Stimulated activated naive CD8-positive, alpha-beta T cell treated with anti-CD3 and anti-CD28 coated beads, Interleukin-15, Interleukin-2, amounts not matched to agents 100 ng/mL and 50 ng/mL, for 24 hours (primary cell): ENCODE measurements around the gene ZNF586.
"Not testable (repeated sequence)": the region's sequence is repeated elsewhere in the genome, so short reads cannot be mapped to it uniquely, and the experiment has no call there.

Experiments
- H3K27ac Mint-ChIP-seq: one replicate; pipeline ENCODE4 v1.8.0; 2021; ENCODE audit warnings: mild to moderate bottlenecking, mixed read lengths
- H3K27me3 Mint-ChIP-seq: one replicate; pipeline ENCODE4 v1.8.0; 2021; ENCODE audit warnings: mixed read lengths
- H3K36me3 Mint-ChIP-seq: one replicate; pipeline ENCODE4 v1.8.0; 2021; ENCODE audit warnings: low read depth, mixed read lengths
- H3K4me1 Mint-ChIP-seq: one replicate; pipeline ENCODE4 v1.8.0; 2021; ENCODE audit warnings: low read depth, mixed read lengths
- H3K4me3 Mint-ChIP-seq: one replicate; pipeline ENCODE4 v1.8.0; 2021; ENCODE audit warnings: mild to moderate bottlenecking, mixed read lengths
- H3K9me3 Mint-ChIP-seq: one replicate; pipeline ENCODE4 v1.8.0; 2021; ENCODE audit warnings: mixed read lengths

Gene ZNF586

GRCh38 chr19:57812226-57812625 lies 42.8 kb downstream of the ZNF586 start:
- peaks cover 45% of the 10 kb centered on the region for H3K4me1 Mint-ChIP-seq
- H3K27ac Mint-ChIP-seq: peak overlapping the region; percentile 22
- H3K9me3 Mint-ChIP-seq: no peaks in the 10 kb centered on the region
- H3K27me3 Mint-ChIP-seq: no peaks in the 10 kb centered on the region
- H3K36me3 Mint-ChIP-seq: peaks cover 44% of the 10 kb centered on the region
- H3K4me3 Mint-ChIP-seq: peak overlapping the region; percentile 61

- peak overlapping the region; percentile 73 for H3K4me3 Mint-ChIP-seq
- peaks cover 37% of the 10 kb centered on the region for H3K36me3 Mint-ChIP-seq
- H3K27me3 Mint-ChIP-seq, H3K9me3 Mint-ChIP-seq: not testable (repeated sequence)
- peak overlapping the region; percentile 66 for H3K27ac Mint-ChIP-seq
- H3K4me1 Mint-ChIP-seq: peaks cover 45% of the 10 kb centered on the region
Measured at GRCh38 chr19:57812975-57813820, 43.7 kb downstream of the ZNF586 start.

DNA sequence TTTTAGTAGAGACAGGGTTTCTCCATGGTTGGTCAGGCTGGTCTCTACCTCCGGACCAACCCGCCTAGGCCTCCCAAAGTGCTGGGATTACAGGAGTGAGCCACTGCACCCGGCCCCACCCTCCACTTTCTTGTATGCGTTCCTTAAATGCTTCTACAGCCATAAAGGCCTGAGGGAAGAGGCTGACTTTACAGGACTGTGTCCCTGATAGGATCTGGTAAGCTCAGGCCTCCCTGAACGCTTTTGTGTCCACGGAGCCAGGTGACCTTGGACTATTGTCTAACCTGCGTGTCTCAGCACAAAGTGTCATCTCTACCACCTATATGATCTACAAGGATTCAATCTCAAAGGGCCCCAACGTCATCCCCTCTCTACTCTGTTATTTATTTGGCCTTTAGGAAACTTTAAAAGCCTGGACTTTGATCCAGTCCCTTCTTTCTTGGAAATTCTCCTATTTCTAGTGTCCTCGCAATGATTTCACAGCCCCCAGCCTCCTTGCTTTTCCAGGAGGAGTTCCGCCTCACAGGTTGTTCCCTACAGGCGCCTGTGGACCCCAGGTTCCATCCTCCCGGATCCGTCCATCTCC lies 44.5 kb downstream of the ZNF586 start:
- Mint-ChIP-seq H3K36me3 (peaks cover 34% of the 10 kb centered on the region), H3K9me3 (no peaks in the 10 kb centered on the region), H3K27ac (peak overlapping the region; percentile 87), H3K27me3 (no peaks in the 10 kb centered on the region), H3K4me1 (peaks cover 52% of the 10 kb centered on the region), H3K4me3 (peak overlapping the region; percentile 92)

DNA sequence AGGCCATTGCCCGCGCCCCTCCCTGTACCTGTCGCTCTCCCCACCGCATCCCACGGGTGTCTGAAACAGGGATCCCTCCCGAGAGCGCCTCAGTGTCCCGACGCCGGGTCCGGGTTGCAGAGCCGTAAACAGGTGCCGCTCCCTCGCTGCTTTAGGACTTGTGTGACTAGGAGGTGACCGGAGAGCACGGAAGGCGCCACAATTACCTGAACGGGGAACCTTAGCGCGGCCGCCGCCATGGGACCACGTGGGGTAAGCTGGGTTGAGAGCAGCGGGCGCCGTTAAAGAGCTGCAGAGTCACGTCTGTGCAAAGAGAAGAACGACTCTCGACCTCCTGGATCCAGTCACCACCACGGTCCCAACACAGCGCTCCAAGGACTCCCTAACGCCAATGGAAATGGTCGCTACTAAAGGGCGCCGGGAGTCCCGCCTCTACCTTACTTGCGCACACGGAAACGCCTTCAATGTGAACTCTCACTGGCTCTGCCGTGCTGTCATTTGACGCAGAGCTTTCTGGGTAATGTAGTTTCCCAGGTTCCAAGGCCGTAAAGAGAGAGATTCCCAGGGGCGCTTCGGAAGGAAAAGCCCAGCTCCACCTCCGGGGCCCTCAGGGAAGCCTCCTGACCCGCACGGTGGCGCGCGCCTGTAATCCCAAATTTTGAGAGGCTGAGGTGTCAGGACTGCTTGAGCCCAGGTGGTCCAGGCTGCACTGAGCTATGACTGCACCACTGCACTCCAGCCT lies 45.2 kb downstream of the ZNF586 start, which contains the start of gene ZNF552:
TSS of gene ZNF552 (minus strand) at position 409 of the 742 bp plus-strand sequence. CDS start at position 239, 170 bp downstream.
- Mint-ChIP-seq H3K27me3 (no peaks in the 10 kb centered on the region), H3K27ac (peak within 1 kb of the TSS; percentile 87), H3K36me3 (peaks cover 30% of the 10 kb centered on the region), H3K4me1 (peaks cover 58% of the 10 kb centered on the region), H3K9me3 (no peaks in the 10 kb centered on the region), H3K4me3 (peak within 1 kb of the TSS; percentile 92)

- Mint-ChIP-seq H3K4me1 (peaks cover 60% of the 10 kb centered on the region), H3K27ac (peak overlapping the region; percentile 87), H3K36me3 (peaks cover 30% of the 10 kb centered on the region), H3K27me3 (no peaks in the 10 kb centered on the region), H3K4me3 (peak overlapping the region; percentile 92), H3K9me3 (no peaks in the 10 kb centered on the region)
Measured at GRCh38 chr19:57815247-57816075, 46.0 kb downstream of the ZNF586 start.

DNA sequence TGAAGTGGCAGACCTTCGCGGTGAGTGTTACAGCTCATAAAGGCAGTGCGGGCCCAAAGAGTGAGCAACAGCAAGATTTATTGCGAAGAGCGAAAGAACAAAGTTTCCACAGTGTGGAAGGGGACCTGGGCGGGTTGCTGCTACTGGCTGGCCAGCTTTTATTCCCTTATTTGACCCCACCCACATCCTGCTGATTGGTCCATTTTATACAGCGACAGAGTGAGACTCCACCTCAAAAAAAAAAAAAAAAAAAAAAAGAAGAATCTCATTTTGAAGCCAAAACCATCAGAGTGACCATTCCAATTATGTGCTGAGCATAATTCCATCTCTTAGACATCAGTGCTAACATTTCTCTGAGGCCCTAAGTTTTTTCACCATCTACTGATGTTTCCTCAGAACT lies 47.2 kb downstream of the ZNF586 start:
- Mint-ChIP-seq H3K9me3 (no peaks in the 10 kb centered on the region), H3K27ac (no peak overlapping the region), H3K36me3 (peaks cover 29% of the 10 kb centered on the region), H3K4me1 (peaks cover 67% of the 10 kb centered on the region), H3K27me3 (no peaks in the 10 kb centered on the region), H3K4me3 (no peak overlapping the region)

GRCh38 chr19:57817976-57818375 lies 48.5 kb downstream of the ZNF586 start:
- no peak overlapping the region for H3K27ac Mint-ChIP-seq
- peak overlapping the region; percentile 99 for H3K4me3 Mint-ChIP-seq
- H3K36me3 Mint-ChIP-seq: peaks cover 31% of the 10 kb centered on the region
- H3K4me1 Mint-ChIP-seq: peaks cover 68% of the 10 kb centered on the region
- no peaks in the 10 kb centered on the region for H3K9me3 Mint-ChIP-seq
- H3K27me3 Mint-ChIP-seq: no peaks in the 10 kb centered on the region

- peak overlapping the region; percentile 70 for H3K27ac Mint-ChIP-seq
- H3K36me3 Mint-ChIP-seq: peaks cover 31% of the 10 kb centered on the region
- H3K27me3 Mint-ChIP-seq: no peaks in the 10 kb centered on the region
- no peaks in the 10 kb centered on the region for H3K9me3 Mint-ChIP-seq
- peak overlapping the region; percentile 99 for H3K4me3 Mint-ChIP-seq
- peaks cover 68% of the 10 kb centered on the region for H3K4me1 Mint-ChIP-seq
Measured at GRCh38 chr19:57818378-57818777, 48.9 kb downstream of the ZNF586 start.

- Mint-ChIP-seq H3K9me3 (no peaks in the 10 kb centered on the region), H3K27ac (peak overlapping the region; percentile 98), H3K4me1 (peaks cover 68% of the 10 kb centered on the region), H3K4me3 (peak overlapping the region; percentile 99), H3K27me3 (no peaks in the 10 kb centered on the region), H3K36me3 (peaks cover 34% of the 10 kb centered on the region)
Measured at GRCh38 chr19:57819475-57820148, 50.1 kb downstream of the ZNF586 start.

DNA sequence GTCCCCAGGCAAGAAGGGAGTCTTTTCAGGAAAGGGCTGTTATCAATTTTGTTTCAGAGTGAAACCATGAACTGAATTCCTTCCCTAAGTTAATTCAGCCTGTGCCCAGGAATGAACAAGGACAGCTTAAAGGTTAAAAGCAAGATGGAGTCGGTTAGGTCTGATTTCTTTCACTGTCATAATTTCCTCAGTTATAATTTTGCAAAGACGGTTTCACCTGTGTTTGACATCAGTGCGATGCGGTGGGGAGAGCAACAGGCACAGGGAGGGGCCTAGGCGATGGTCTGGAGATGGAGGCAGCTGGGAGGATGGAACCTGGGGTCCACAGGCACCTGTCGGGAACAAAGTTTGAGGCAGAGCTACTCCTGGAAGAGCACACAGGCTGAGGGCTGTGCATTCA lies 51.1 kb downstream of the ZNF586 start:
- H3K4me3 Mint-ChIP-seq: peak overlapping the region; percentile 99
- H3K27me3 Mint-ChIP-seq: no peaks in the 10 kb centered on the region
- H3K4me1 Mint-ChIP-seq: peaks cover 62% of the 10 kb centered on the region
- no peaks in the 10 kb centered on the region for H3K9me3 Mint-ChIP-seq
- H3K36me3 Mint-ChIP-seq: peaks cover 40% of the 10 kb centered on the region
- peak overlapping the region; percentile 98 for H3K27ac Mint-ChIP-seq

GRCh38 chr19:57821095-57821494 lies 51.6 kb downstream of the ZNF586 start:
- Mint-ChIP-seq H3K36me3 (peaks cover 45% of the 10 kb centered on the region), H3K4me3 (peak overlapping the region; percentile 99), H3K4me1 (peaks cover 58% of the 10 kb centered on the region), H3K27ac (peak overlapping the region; percentile 98)
- not testable (repeated sequence) for H3K9me3 Mint-ChIP-seq, H3K27me3 Mint-ChIP-seq

DNA sequence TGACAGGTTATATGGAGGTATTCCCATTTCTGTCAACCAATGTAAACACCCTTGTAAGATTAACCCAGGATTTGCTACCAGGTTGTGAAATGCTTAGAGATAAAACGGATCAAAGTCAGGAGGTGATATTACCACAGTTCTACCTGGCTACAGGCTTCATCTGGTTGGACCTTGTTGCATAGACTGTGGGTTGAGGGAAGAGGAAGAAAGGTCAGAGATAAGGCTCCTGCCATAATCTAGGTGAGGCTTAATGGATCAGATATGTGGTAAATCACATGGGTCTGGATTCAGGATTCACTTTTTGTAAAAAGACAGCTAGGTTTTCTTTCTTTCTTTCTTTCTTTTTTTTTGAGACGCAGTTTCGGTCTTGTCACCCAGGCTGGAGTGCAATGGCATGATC lies 52.0 kb downstream of the ZNF586 start:
- peaks cover 58% of the 10 kb centered on the region for H3K4me1 Mint-ChIP-seq
- H3K36me3 Mint-ChIP-seq: peaks cover 48% of the 10 kb centered on the region
- peak overlapping the region; percentile 23 for H3K4me3 Mint-ChIP-seq
- not testable (repeated sequence) for H3K9me3 Mint-ChIP-seq, H3K27me3 Mint-ChIP-seq, H3K27ac Mint-ChIP-seq

- not testable (repeated sequence) for H3K27me3 Mint-ChIP-seq, H3K9me3 Mint-ChIP-seq
- peaks cover 58% of the 10 kb centered on the region for H3K4me1 Mint-ChIP-seq
- peak overlapping the region; percentile 37 for H3K27ac Mint-ChIP-seq
- H3K4me3 Mint-ChIP-seq: peak overlapping the region; percentile 45
- peaks cover 58% of the 10 kb centered on the region for H3K36me3 Mint-ChIP-seq
Measured at GRCh38 chr19:57823155-57823554, 53.7 kb downstream of the ZNF586 start.

DNA sequence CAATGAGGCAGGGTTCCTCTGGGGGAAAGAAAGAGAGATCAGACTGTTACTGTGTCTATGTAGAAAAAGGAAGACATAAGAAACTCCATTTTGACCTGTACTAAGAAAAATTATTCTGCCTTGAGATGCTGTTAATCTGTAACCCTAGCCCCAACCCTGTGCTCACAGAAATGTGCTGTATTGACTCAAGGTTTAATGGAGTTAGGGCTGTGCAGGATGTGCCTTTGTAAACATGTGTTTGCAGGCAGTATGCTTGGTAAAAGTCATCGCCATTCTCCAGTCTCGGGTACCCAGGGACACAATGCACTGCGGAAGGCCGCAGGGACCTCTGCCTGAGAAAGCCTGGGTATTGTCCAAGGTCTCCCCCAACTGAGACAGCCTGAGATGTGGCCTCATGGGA lies 54.1 kb downstream of the ZNF586 start:
- Mint-ChIP-seq H3K4me1 (peaks cover 54% of the 10 kb centered on the region), H3K36me3 (peaks cover 58% of the 10 kb centered on the region)
- not testable (repeated sequence) for H3K27me3 Mint-ChIP-seq, H3K27ac Mint-ChIP-seq, H3K4me3 Mint-ChIP-seq, H3K9me3 Mint-ChIP-seq
